Endothelial cell of umbilical vein (primary cell): ENCODE results near the gene FAM120AOS. TPM values are rescaled to one million over a fixed set of nuclear protein-coding genes. Genes with fewer than 3 reads are reported as not detected.

Source experiments
- BruUV-seq: library from RNA; stranded (reverse); fragments of 400-500 nt; replicated peaks from 2 replicates; lab custom pipeline; 2021; lab: Mats Ljungman, UMichigan
- CTCF ChIA-PET: fragments of 300-600, 350-600 bp; sonication (Branson Sonifier 250); formaldehyde crosslinking; loops from one replicate; lab custom pipeline; 2021; ENCODE audit warnings: antibody characterized with exemption, inconsistent platforms; lab: Charles Lee
- POLR2A ChIA-PET: fragments of 300-600, 350-600 bp; sonication (Branson Sonifier 250); formaldehyde crosslinking; loops from one replicate; lab custom pipeline; 2021; ENCODE audit warnings: antibody characterized with exemption, inconsistent platforms; lab: Charles Lee
- DNase-seq: peaks from one replicate; pipeline ENCODE4 v3.0.0-alpha.2; 2011; ENCODE audit warnings: low read depth, low spot score
- FAIRE-seq: peaks from 2 replicates; lab custom pipeline; 2011; peaks lifted over from hg19 to GRCh38; lab: Jason Lieb, UNC
- H2AFZ ChIP-seq: 2 replicates; pipeline ENCODE4 v1.6.0; 2012; ENCODE audit warnings: low read depth, low read length, control low read depth, inconsistent platforms
- H3K27ac ChIP-seq: 2 replicates; pipeline ENCODE4 v1.5.1; 2011; ENCODE audit warnings: low read depth, mild to moderate bottlenecking, control low read depth, low read length, moderate library complexity; ENCODE audit not compliant: insufficient read depth
- H3K27me3 ChIP-seq, 2 experiments: 2 replicates each; pipeline versions ENCODE4 v1.6.0 to v1.6.1; 2011; ENCODE audit warnings: low read length in 2 of 2, mixed read lengths in 1 of 2; ENCODE audit not compliant: control insufficient read depth in 2 of 2, insufficient read depth in 2 of 2
- H3K36me3 ChIP-seq, 2 experiments: 2 replicates in 1 of 2; 3 replicates in 1 of 2; pipeline ENCODE4 v1.5.1; 2011; ENCODE audit warnings: low read length in 2 of 2, mild to moderate bottlenecking in 1 of 2, moderate library complexity in 1 of 2; ENCODE audit not compliant: control insufficient read depth in 2 of 2, insufficient read depth in 2 of 2; ENCODE audit errors: extremely low read depth in 1 of 2
- H3K4me1 ChIP-seq: 3 replicates; pipeline ENCODE4 v1.5.1; 2011; ENCODE audit warnings: mild to moderate bottlenecking, low read length; ENCODE audit not compliant: control insufficient read depth, insufficient read depth; ENCODE audit errors: extremely low read depth
- H3K4me2 ChIP-seq: 2 replicates; pipeline ENCODE4 v1.6.1; 2011; ENCODE audit warnings: low read length, control low read depth, mixed read lengths; ENCODE audit not compliant: insufficient read depth
- H3K4me3 ChIP-seq, 3 experiments: fragments of 200-600 bp in 1 of 3; sonication (generic), shearing (Covaris generic) in 1 of 3; replicated peaks in 1 of 3; 2 replicates each; pipeline ENCODE4 v1.5.1; 2011 to 2016; ENCODE audit warnings: control low read depth in 3 of 3, low read length in 3 of 3, mild to moderate bottlenecking in 2 of 3, inconsistent platforms in 1 of 3, low read depth in 1 of 3, moderate library complexity in 1 of 3; ENCODE audit not compliant: insufficient read depth in 1 of 3
- H3K79me2 ChIP-seq: 2 replicates; pipeline ENCODE4 v1.6.0; 2012; ENCODE audit warnings: low read length, inconsistent platforms; ENCODE audit not compliant: control insufficient read depth, insufficient read depth
- H3K9ac ChIP-seq: replicated peaks from 2 replicates; pipeline ENCODE3; 2011; ENCODE audit warnings: low read length, control low read depth; ENCODE audit not compliant: insufficient read depth; ENCODE audit errors: extremely low read depth
- H3K9me1 ChIP-seq: replicated peaks from 3 replicates; pipeline ENCODE4 v1.6.0; 2011; ENCODE audit warnings: mild to moderate bottlenecking, low read length; ENCODE audit not compliant: control insufficient read depth, insufficient read depth; ENCODE audit errors: extremely low read depth
- H3K9me3 ChIP-seq: replicated peaks from 2 replicates; pipeline ENCODE4 v1.5.1; 2012; ENCODE audit warnings: low read length, inconsistent platforms; ENCODE audit not compliant: control insufficient read depth, insufficient read depth
- H4K20me1 ChIP-seq: replicated peaks from 2 replicates; pipeline ENCODE3; 2011; ENCODE audit warnings: mild to moderate bottlenecking, low read length; ENCODE audit not compliant: control insufficient read depth, insufficient read depth; ENCODE audit errors: extremely low read depth
- EZH2 ChIP-seq: IDR thresholded peaks from 2 replicates; pipeline ENCODE4 v1.6.1; 2012; ENCODE audit warnings: borderline replicate concordance, low read depth, mild to moderate bottlenecking, moderate library complexity, low read length, inconsistent platforms; ENCODE audit not compliant: severe bottlenecking
- FOS ChIP-seq: IDR thresholded peaks from 2 replicates; pipeline ENCODE4 v1.6.1; 2011; ENCODE audit warnings: mild to moderate bottlenecking, low read length, moderate library complexity, borderline replicate concordance; ENCODE audit not compliant: insufficient read depth
- GATA2 ChIP-seq: IDR thresholded peaks from 2 replicates; pipeline ENCODE4 v1.7.0; 2011; ENCODE audit warnings: low read depth, mild to moderate bottlenecking, moderate library complexity, mixed read lengths, low read length; ENCODE audit not compliant: insufficient read length, insufficient read depth
- JUN ChIP-seq: IDR thresholded peaks from 2 replicates; pipeline ENCODE4 v1.6.1; 2011; ENCODE audit warnings: borderline replicate concordance, low read depth; ENCODE audit not compliant: insufficient read length, insufficient read depth
- MYC ChIP-seq: IDR thresholded peaks from one replicate; pipeline ENCODE4 v1.6.1; 2011; ENCODE audit warnings: mild to moderate bottlenecking, low read depth, low read length
- POLR2A ChIP-seq: IDR thresholded peaks from 2 replicates; pipeline ENCODE4 v1.6.1; 2012; ENCODE audit warnings: low read depth, mild to moderate bottlenecking, control low read depth, low read length
- POLR2AphosphoS5 ChIP-seq: IDR thresholded peaks from 2 replicates; pipeline ENCODE4 v1.6.1; 2012; ENCODE audit warnings: low read depth, mild to moderate bottlenecking, control low read depth, low read length, moderate library complexity; ENCODE audit not compliant: insufficient read depth
- dilution Hi-C: fragments of 300-500 bp; cut with MboI; formaldehyde crosslinking; loops from one replicate; pipeline ENCODE4 v1.15.0; 2019; ENCODE audit warnings: low sequenced_read_pairs; ENCODE audit not compliant: extremely low pct_ligation_motif_present
- intact Hi-C: fragments of 100-400 bp; cut with micrococcal nuclease; formaldehyde crosslinking; loops from one replicate; pipeline ENCODE4 v1.10.0; 2022
- polyA plus RNA-seq, 4 experiments: library from polyadenylated mRNA; depleted of rRNA in 3 of 4; stranded (reverse) in 3 of 4; unstranded in 1 of 4; fragments of >200 nt; gene quantifications; 2 replicates each; pipeline versions ENCODE4 v1.2.1 to v1.2.3, GENCODE V29; 2011 to 2012; ENCODE audit warnings: missing spikeins in 1 of 4
- total RNA-seq: library from RNA; stranded (reverse); gene quantifications from 2 replicates; pipeline ENCODE4 v1.2.3, GENCODE V29; 2021
- TF ChIP-seq, protein P1 (sequence below), 2 donors: IDR thresholded peaks; 1 replicate in 1 of 2; 2 replicates in 1 of 2; pipeline ENCODE4 v1.5.1; 2011; ENCODE audit warnings: low read length in 2 of 2, mild to moderate bottlenecking in 2 of 2, moderate library complexity in 2 of 2, control low read depth in 1 of 2, inconsistent platforms in 1 of 2, low read depth in 1 of 2; ENCODE audit not compliant: insufficient read depth in 1 of 2; ENCODE audit errors: extremely low read depth in 1 of 2
- TF ChIP-seq, protein P2 (sequence below): IDR thresholded peaks from 2 replicates; pipeline ENCODE4 v1.6.1; 2011; ENCODE audit not compliant: insufficient read depth, insufficient read length

The FAM120AOS gene
- total and polyA plus RNA-seq, 2 donors (not counting 3 experiments of a cell fraction or from before 2014, with no cell fraction given): 25.9 to 32.4 TPM

DNA sequence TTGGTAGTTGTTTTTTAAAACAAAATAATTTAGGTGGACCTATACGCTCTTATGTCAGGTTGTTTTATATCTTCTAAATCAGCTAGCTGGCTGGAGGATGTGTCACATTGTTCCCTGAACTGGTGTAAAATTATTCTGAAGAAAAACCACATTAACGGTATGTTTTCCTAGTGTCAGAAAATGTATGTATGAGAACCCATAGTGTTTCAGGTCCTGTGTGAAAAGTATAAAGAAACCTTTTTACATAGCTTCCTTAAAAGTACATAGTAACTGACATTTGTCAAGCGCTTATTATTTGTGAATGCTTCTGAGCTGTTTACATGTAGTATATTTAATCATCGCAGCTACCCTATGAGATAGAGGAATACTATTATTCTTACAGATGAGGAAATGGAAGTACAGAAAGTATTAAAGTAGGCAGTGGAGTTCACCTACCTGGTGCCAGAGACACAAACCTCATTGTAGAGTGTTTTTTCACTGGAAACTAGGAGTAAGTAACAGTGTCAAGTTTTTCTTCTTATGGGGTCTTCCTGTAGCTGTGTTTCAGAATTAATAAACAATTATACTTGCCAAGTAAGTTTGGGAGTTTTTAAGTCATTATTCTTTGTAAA, 10.4 kb upstream of the FAM120AOS start:
- no peak for FAIRE-seq
- Histone ChIP-seq H3K9me1 (no peaks in the 10 kb centered on the region), H3K79me2 (peaks cover 99% of the 10 kb centered on the region), H3K27me3 (no peaks in the 10 kb centered on the region), H2AFZ (no peak overlapping the region), H3K36me3 (no peaks in the 10 kb centered on the region), H3K4me3 (no peak overlapping the region), H3K4me1 (peaks cover 30% of the 10 kb centered on the region), H3K27ac (no peak overlapping the region), H4K20me1 (peaks cover 11% of the 10 kb centered on the region), H3K9ac (no peak overlapping the region), H3K9me3 (no peaks in the 10 kb centered on the region), H3K4me2 (no peak overlapping the region)
- DNase-seq: no peak
- dilution Hi-C loops: no loop called here
- POLR2A ChIA-PET: interaction anchor here (1.4 kb wide), 1 partner anchor 103 kb away, joined by 3 read pairs; no protein-coding TSS in a partner anchor
- TF ChIP-seq POLR2A (no peak), GATA2 (no peak), MYC (no peak), POLR2AphosphoS5 (no peak), JUN (no peak), FOS (no peak), EZH2 (no peak)
- TF ChIP-seq, protein P1, sequence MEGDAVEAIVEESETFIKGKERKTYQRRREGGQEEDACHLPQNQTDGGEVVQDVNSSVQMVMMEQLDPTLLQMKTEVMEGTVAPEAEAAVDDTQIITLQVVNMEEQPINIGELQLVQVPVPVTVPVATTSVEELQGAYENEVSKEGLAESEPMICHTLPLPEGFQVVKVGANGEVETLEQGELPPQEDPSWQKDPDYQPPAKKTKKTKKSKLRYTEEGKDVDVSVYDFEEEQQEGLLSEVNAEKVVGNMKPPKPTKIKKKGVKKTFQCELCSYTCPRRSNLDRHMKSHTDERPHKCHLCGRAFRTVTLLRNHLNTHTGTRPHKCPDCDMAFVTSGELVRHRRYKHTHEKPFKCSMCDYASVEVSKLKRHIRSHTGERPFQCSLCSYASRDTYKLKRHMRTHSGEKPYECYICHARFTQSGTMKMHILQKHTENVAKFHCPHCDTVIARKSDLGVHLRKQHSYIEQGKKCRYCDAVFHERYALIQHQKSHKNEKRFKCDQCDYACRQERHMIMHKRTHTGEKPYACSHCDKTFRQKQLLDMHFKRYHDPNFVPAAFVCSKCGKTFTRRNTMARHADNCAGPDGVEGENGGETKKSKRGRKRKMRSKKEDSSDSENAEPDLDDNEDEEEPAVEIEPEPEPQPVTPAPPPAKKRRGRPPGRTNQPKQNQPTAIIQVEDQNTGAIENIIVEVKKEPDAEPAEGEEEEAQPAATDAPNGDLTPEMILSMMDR (IDR thresholded peaks at IDR 0.05; ENCODE audit: extremely low read depth in 1 of 2, insufficient read depth in 1 of 2, low read depth in 1 of 2, low read length in 2 of 2): no peak
- TF ChIP-seq, protein P2, sequence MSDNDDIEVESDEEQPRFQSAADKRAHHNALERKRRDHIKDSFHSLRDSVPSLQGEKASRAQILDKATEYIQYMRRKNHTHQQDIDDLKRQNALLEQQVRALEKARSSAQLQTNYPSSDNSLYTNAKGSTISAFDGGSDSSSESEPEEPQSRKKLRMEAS: no peak
- intact Hi-C loops: no loop called here
- CTCF ChIA-PET: interaction anchor here (1.2 to 3.5 kb wide), 3 partner anchors 10 to 103 kb away, joined by 4 to 18 read pairs (median 6); partner anchors contain the start of gene FAM120AOS
- BruUV-seq: no TSS peak
